GM12878 (cell line): ENCODE results near the gene SERPINI2. TPM values are rescaled to one million over a fixed set of nuclear protein-coding genes. Genes with fewer than 3 reads are reported as not detected.

Experiments used
- ATAC-seq: fragments of 200-7000 bp; cut with Tn5 transposase; 3 replicates; pipeline ENCODE4 v1.9.1; 2020; ENCODE audit warnings: mild to moderate bottlenecking, moderate library complexity
- BruUV-seq: library from RNA; stranded (reverse); fragments of 400-500 nt; replicated peaks from 2 replicates; lab custom pipeline; 2021; lab: Mats Ljungman, UMichigan
- CTCF ChIA-PET: fragments of 300-600 bp; sonication (Branson Sonifier 250); formaldehyde crosslinking; extraction: SDS; loops from one replicate; lab custom pipeline; 2021; ENCODE audit warnings: inconsistent platforms; lab: Yijun Ruan, JAX
- POLR2A ChIA-PET: fragments of 350-600 bp; formaldehyde crosslinking; extraction: SDS; loops from one replicate; lab custom pipeline; 2021; ENCODE audit warnings: inconsistent platforms; lab: Charles Lee
- RAD21 ChIA-PET: fragments of 300-600 bp; sonication (Branson Sonifier 250); formaldehyde crosslinking; loops from one replicate; lab custom pipeline; 2023; ENCODE audit warnings: antibody characterized with exemption; ENCODE audit not compliant: unreplicated experiment; lab: Charles Lee
- SMC1A ChIA-PET: fragments of 300-600 bp; sonication (Branson Sonifier 250); formaldehyde crosslinking; loops from one replicate; lab custom pipeline; 2023; ENCODE audit not compliant: unreplicated experiment, uncharacterized antibody; lab: Charles Lee
- DNase-seq: peaks from one replicate; pipeline ENCODE4 v3.0.0-alpha.2; 2011; ENCODE audit warnings: low read depth, low spot score
- FAIRE-seq: peaks from 3 replicates; lab custom pipeline; 2011; peaks lifted over from hg19 to GRCh38; lab: Jason Lieb, UNC
- H2AFZ ChIP-seq: 2 replicates; pipeline ENCODE4 v1.6.0; 2011; ENCODE audit warnings: low read depth, low read length, control low read depth; ENCODE audit not compliant: control insufficient read depth
- H3K27ac ChIP-seq: 2 replicates; pipeline ENCODE4 v1.5.1; 2011; ENCODE audit warnings: control low read depth; ENCODE audit not compliant: control insufficient read depth, insufficient read depth
- H3K27me3 ChIP-seq, 2 experiments: replicated peaks in 1 of 2; 2 replicates each; pipeline versions ENCODE4 v1.6.0 to v1.6.1; 2011; ENCODE audit warnings: low read length in 1 of 2; ENCODE audit not compliant: control insufficient read depth in 2 of 2, insufficient read depth in 2 of 2
- H3K36me3 ChIP-seq, 2 experiments: 2 replicates each; pipeline ENCODE4 v1.5.1; 2011; ENCODE audit warnings: low read length in 1 of 2; ENCODE audit not compliant: control insufficient read depth in 2 of 2, insufficient read depth in 2 of 2
- H3K4me1 ChIP-seq: 2 replicates; pipeline ENCODE4 v1.6.1; 2011; ENCODE audit warnings: mild to moderate bottlenecking, low read length, moderate library complexity, mixed read lengths; ENCODE audit not compliant: control insufficient read depth, insufficient read depth
- H3K4me2 ChIP-seq: 2 replicates; pipeline ENCODE4 v1.6.0; 2011; ENCODE audit warnings: control low read depth; ENCODE audit not compliant: control insufficient read depth, insufficient read depth
- H3K4me3 ChIP-seq: fragments of 200-600 bp; sonication (generic); 2 replicates; pipeline ENCODE4 v1.5.1; 2016
- H3K79me2 ChIP-seq: 2 replicates; pipeline ENCODE4 v1.6.0; 2011; ENCODE audit warnings: low read length; ENCODE audit not compliant: control insufficient read depth, insufficient read depth
- H3K9ac ChIP-seq: 2 replicates; pipeline ENCODE4 v1.8.0; 2011; ENCODE audit warnings: low read length, control low read depth, mixed read lengths; ENCODE audit not compliant: control insufficient read depth, insufficient read depth
- H3K9me3 ChIP-seq: replicated peaks from 3 replicates; pipeline ENCODE4 v1.5.1; 2011; ENCODE audit warnings: mild to moderate bottlenecking, low read length; ENCODE audit not compliant: control insufficient read depth, insufficient read depth
- H4K20me1 ChIP-seq: 2 replicates; pipeline ENCODE4 v1.6.0; 2011; ENCODE audit not compliant: control insufficient read depth, insufficient read depth
- EED ChIP-seq: sonication (generic); IDR thresholded peaks from 2 replicates; pipeline ENCODE4 v1.6.1; 2016; ENCODE audit warnings: antibody characterized with exemption, low read depth
- GABPA ChIP-seq: IDR thresholded peaks from 2 replicates; pipeline ENCODE4 v1.6.1; 2014; ENCODE audit warnings: antibody characterized with exemption, low read depth, mild to moderate bottlenecking, inconsistent platforms
- KLF5 ChIP-seq: fragments of 450-650 bp; IDR thresholded peaks from 2 replicates; pipeline ENCODE4 v1.6.1; 2014; ENCODE audit warnings: mild to moderate bottlenecking; ENCODE audit not compliant: partially characterized antibody
- LARP7 ChIP-seq: fragments of 450-650 bp; IDR thresholded peaks from 2 replicates; pipeline ENCODE4 v1.6.1; 2017; ENCODE audit warnings: mild to moderate bottlenecking
- MEF2A ChIP-seq: IDR thresholded peaks from 2 replicates; pipeline ENCODE4 v1.6.1; 2011; ENCODE audit warnings: low read depth, mild to moderate bottlenecking, low read length, moderate library complexity; ENCODE audit not compliant: insufficient read depth
- POLR2AphosphoS2 ChIP-seq: IDR thresholded peaks from 2 replicates; pipeline ENCODE4 v1.6.1; 2011; ENCODE audit warnings: low read depth, mild to moderate bottlenecking, low read length, improper control_type of control experiment, moderate library complexity
- RB1 ChIP-seq: fragments of 450-650 bp; formaldehyde crosslinking; IDR thresholded peaks from 2 replicates; pipeline ENCODE4 v1.6.1; 2017; ENCODE audit warnings: mild to moderate bottlenecking, borderline replicate concordance
- RBBP5 ChIP-seq: fragments of 200-600 bp; sonication (generic); conservative IDR thresholded peaks from 2 replicates; pipeline ENCODE4 v1.6.1; 2016
- RUNX3 ChIP-seq: IDR thresholded peaks from 2 replicates; pipeline ENCODE4 v1.6.1; 2012; ENCODE audit warnings: low read length, inconsistent platforms
- SP1 ChIP-seq: IDR thresholded peaks from one replicate; pipeline ENCODE4 v1.6.1; 2011; ENCODE audit warnings: low read depth, low read length
- SPI1 ChIP-seq: IDR thresholded peaks from 2 replicates; pipeline ENCODE4 v1.6.1; 2011; ENCODE audit warnings: low read depth, mild to moderate bottlenecking, low read length, moderate library complexity, borderline replicate concordance; ENCODE audit not compliant: insufficient read depth
- TCF3 ChIP-seq: IDR thresholded peaks from 2 replicates; pipeline ENCODE4 v1.6.1; 2012; ENCODE audit warnings: low read depth, mild to moderate bottlenecking, low read length, borderline replicate concordance; ENCODE audit not compliant: insufficient read depth
- whole genome bisulfite sequencing: methylation state at CpG from one replicate; pipeline ENCODE4 v1.1.6; 2016; ENCODE audit warnings: low lambda C conversion rate; ENCODE audit not compliant: insufficient replicate concordance, insufficient coverage; ENCODE audit errors: missing lambda C conversion rate; 5-methylcytosine and 5-hydroxymethylcytosine counted together
- in situ Hi-C: fragments of 300-500 bp; cut with MboI; formaldehyde crosslinking; loops from 9 replicates; pipeline ENCODE4 v1.14.3; 2018; ENCODE audit warnings: mixed read lengths
- intact Hi-C: fragments of 100-400 bp; cut with micrococcal nuclease; formaldehyde crosslinking; loops from one replicate; pipeline ENCODE4 v1.14.2; 2022; ENCODE audit not compliant: unreplicated experiment
- polyA plus RNA-seq, 11 experiments: library from polyadenylated mRNA; depleted of rRNA in 4 of 11; unstranded in 6 of 11; stranded (reverse) in 5 of 11; fragments of >200 nt; fragmentation: Nextera tagmentation in 4 of 11; fragmentation: Illumina TruSeq in 1 of 11; extraction: Ambion mirVana in 4 of 11; extraction: Trizol in 1 of 11; gene quantifications; 1 replicate in 1 of 11; 2 replicates in 10 of 11; pipeline versions ENCODE4 v1.2.1 to v1.2.3, GENCODE V29; 2011 to 2016; ENCODE audit warnings: inconsistent platforms in 2 of 11, missing spikeins in 2 of 11, low read depth in 1 of 11
- total RNA-seq, 4 experiments: library from RNA; depleted of rRNA in 3 of 4; stranded (reverse); fragments of >200 nt in 3 of 4; fragmentation: Illumina TruSeq in 1 of 4; extraction: Trizol in 1 of 4; gene quantifications; 2 replicates each; pipeline versions ENCODE4 v1.2.1 to v1.2.3, GENCODE V29; 2013 to 2021
- TF ChIP-seq, protein P1 (sequence below): fragments of 450-650 bp; formaldehyde crosslinking; IDR thresholded peaks from 2 replicates; pipeline ENCODE4 v1.5.0; 2022; ENCODE audit warnings: mild to moderate bottlenecking, missing genetic modification characterization
- TF ChIP-seq, protein P2 (sequence below): fragments of 450-650 bp; IDR thresholded peaks from 2 replicates; pipeline ENCODE4 v1.6.1; 2014; ENCODE audit warnings: mild to moderate bottlenecking
- TF ChIP-seq, protein P3 (sequence below): fragments of 450-650 bp; IDR thresholded peaks from 2 replicates; pipeline ENCODE4 v1.6.1; 2017; ENCODE audit warnings: low read depth, mild to moderate bottlenecking, moderate library complexity
- TF ChIP-seq, protein P4 (sequence below): fragments of 450-650 bp; IDR thresholded peaks from 2 replicates; pipeline ENCODE4 v1.6.1; 2017; ENCODE audit warnings: antibody characterized with exemption, mild to moderate bottlenecking, moderate library complexity

The SERPINI2 gene
- total and polyA plus RNA-seq, 10 of the 15 experiments (the other 5 are each of a cell fraction or from before 2014, with no cell fraction given) = 0.33 TPM; not detected in 9

DNA sequence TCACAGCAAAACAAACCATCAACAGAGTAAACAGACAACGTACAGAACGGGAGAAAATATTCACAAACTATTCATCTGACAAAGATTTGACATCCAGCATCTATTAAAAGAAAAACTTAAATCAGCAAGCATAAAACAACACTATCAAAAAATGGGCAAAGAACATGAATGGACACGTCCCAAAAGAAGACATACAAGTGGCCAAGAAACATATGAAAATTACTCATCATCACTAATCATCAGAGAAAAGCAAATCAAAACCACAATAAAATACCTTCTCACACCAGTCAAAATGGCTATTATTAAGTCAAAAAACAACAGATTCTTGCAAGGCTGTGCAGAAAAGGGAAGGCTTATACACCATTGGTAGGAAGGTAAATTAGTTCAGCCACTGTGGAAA is 13.7 kb upstream of the SERPINI2 start (continued):
- TF ChIP-seq, protein P1, sequence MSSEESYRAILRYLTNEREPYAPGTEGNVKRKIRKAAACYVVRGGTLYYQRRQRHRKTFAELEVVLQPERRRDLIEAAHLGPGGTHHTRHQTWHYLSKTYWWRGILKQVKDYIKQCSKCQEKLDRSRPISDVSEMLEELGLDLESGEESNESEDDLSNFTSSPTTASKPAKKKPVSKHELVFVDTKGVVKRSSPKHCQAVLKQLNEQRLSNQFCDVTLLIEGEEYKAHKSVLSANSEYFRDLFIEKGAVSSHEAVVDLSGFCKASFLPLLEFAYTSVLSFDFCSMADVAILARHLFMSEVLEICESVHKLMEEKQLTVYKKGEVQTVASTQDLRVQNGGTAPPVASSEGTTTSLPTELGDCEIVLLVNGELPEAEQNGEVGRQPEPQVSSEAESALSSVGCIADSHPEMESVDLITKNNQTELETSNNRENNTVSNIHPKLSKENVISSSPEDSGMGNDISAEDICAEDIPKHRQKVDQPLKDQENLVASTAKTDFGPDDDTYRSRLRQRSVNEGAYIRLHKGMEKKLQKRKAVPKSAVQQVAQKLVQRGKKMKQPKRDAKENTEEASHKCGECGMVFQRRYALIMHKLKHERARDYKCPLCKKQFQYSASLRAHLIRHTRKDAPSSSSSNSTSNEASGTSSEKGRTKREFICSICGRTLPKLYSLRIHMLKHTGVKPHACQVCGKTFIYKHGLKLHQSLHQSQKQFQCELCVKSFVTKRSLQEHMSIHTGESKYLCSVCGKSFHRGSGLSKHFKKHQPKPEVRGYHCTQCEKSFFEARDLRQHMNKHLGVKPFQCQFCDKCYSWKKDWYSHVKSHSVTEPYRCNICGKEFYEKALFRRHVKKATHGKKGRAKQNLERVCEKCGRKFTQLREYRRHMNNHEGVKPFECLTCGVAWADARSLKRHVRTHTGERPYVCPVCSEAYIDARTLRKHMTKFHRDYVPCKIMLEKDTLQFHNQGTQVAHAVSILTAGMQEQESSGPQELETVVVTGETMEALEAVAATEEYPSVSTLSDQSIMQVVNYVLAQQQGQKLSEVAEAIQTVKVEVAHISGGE (CRISPR knock-in tag) = no peak
- TF ChIP-seq RBBP5 = no peak
- no peak for TF ChIP-seq MEF2A
- no peak for TF ChIP-seq POLR2AphosphoS2
- no peak for TF ChIP-seq EED
- no peak for TF ChIP-seq SPI1
- TF ChIP-seq, protein P2, sequence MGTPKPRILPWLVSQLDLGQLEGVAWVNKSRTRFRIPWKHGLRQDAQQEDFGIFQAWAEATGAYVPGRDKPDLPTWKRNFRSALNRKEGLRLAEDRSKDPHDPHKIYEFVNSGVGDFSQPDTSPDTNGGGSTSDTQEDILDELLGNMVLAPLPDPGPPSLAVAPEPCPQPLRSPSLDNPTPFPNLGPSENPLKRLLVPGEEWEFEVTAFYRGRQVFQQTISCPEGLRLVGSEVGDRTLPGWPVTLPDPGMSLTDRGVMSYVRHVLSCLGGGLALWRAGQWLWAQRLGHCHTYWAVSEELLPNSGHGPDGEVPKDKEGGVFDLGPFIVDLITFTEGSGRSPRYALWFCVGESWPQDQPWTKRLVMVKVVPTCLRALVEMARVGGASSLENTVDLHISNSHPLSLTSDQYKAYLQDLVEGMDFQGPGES = no peak
- TF ChIP-seq, all 136 proteins: peak for 0

DNA sequence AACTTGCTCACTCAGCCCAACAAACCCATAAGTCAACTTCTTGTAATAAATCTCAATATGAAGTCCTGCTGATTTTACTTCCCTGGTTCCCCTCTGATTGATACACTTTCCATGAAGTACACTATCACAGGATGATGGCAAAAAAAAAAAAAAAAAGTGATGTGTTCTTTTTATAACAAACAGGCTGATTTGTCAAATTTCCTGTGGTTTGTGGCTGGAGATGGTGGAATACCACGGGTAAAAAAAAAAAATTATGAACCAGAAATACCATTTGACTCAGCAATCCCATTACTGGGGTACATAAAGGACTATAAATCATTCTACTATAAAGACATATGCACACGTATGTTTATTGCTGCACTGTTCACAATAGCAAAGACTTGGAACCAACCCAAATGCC is 10.7 kb upstream of the SERPINI2 start:
- WGBS = 4% methylated on average over 2 of the region's 2 CpGs
- Histone ChIP-seq H4K20me1 (no peaks in the 10 kb centered on the region), H2AFZ (no peak overlapping the region), H3K4me3 (no peak overlapping the region), H3K27me3 (no peaks in the 10 kb centered on the region), H3K9ac (no peak overlapping the region), H3K79me2 (no peaks in the 10 kb centered on the region), H3K36me3 (no peaks in the 10 kb centered on the region), H3K27ac (no peak overlapping the region), H3K9me3 (no peaks in the 10 kb centered on the region), H3K4me2 (no peak overlapping the region), H3K4me1 (no peaks in the 10 kb centered on the region)
- ChIA-PET RAD21 (no interaction called here), SMC1A (no interaction called here), CTCF (no interaction called here), POLR2A (no interaction called here)
- DNase-seq (no peak), ATAC-seq (no peak), FAIRE-seq (no peak)
- in situ Hi-C loops = no loop called here
- BruUV-seq = no TSS peak
- intact Hi-C loops = no loop called here
- no peak for TF ChIP-seq RB1
- TF ChIP-seq RUNX3 = no peak
- no peak for TF ChIP-seq TCF3
- TF ChIP-seq LARP7 = no peak
- TF ChIP-seq SP1 = no peak
- no peak for TF ChIP-seq GABPA
- no peak for TF ChIP-seq KLF5
- TF ChIP-seq, protein P3, sequence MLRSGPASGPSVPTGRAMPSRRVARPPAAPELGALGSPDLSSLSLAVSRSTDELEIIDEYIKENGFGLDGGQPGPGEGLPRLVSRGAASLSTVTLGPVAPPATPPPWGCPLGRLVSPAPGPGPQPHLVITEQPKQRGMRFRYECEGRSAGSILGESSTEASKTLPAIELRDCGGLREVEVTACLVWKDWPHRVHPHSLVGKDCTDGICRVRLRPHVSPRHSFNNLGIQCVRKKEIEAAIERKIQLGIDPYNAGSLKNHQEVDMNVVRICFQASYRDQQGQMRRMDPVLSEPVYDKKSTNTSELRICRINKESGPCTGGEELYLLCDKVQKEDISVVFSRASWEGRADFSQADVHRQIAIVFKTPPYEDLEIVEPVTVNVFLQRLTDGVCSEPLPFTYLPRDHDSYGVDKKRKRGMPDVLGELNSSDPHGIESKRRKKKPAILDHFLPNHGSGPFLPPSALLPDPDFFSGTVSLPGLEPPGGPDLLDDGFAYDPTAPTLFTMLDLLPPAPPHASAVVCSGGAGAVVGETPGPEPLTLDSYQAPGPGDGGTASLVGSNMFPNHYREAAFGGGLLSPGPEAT = no peak
- TF ChIP-seq, protein P4, sequence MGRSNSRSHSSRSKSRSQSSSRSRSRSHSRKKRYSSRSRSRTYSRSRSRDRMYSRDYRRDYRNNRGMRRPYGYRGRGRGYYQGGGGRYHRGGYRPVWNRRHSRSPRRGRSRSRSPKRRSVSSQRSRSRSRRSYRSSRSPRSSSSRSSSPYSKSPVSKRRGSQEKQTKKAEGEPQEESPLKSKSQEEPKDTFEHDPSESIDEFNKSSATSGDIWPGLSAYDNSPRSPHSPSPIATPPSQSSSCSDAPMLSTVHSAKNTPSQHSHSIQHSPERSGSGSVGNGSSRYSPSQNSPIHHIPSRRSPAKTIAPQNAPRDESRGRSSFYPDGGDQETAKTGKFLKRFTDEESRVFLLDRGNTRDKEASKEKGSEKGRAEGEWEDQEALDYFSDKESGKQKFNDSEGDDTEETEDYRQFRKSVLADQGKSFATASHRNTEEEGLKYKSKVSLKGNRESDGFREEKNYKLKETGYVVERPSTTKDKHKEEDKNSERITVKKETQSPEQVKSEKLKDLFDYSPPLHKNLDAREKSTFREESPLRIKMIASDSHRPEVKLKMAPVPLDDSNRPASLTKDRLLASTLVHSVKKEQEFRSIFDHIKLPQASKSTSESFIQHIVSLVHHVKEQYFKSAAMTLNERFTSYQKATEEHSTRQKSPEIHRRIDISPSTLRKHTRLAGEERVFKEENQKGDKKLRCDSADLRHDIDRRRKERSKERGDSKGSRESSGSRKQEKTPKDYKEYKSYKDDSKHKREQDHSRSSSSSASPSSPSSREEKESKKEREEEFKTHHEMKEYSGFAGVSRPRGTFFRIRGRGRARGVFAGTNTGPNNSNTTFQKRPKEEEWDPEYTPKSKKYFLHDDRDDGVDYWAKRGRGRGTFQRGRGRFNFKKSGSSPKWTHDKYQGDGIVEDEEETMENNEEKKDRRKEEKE = no peak
